Caco-2 (cell line): ENCODE data around the gene PLPP6. TPM values are rescaled to one million over a fixed set of nuclear protein-coding genes. Genes with fewer than 3 reads are reported as not detected.

ENCODE experiments used
- BruUV-seq: library from RNA; stranded (reverse); fragments of 400-500 nt; replicated peaks from 2 replicates; lab custom pipeline; 2021; lab: Mats Ljungman, UMichigan
- CTCF ChIA-PET: fragments of 300-600 bp; sonication (Branson Sonifier 250); formaldehyde crosslinking; loops from one replicate; lab custom pipeline; 2022; ENCODE audit warnings: antibody characterized with exemption; lab: Charles Lee
- POLR2A ChIA-PET: fragments of 300-600 bp; sonication (Branson Sonifier 250); formaldehyde crosslinking; loops from one replicate; lab custom pipeline; 2022; ENCODE audit warnings: antibody characterized with exemption; lab: Charles Lee
- DNase-seq, 2 experiments: peaks; one replicate each; pipeline versions ENCODE4 v3.0.0 to v3.0.0-alpha.2; 2020 to 2022
- H3K27me3 ChIP-seq: replicated peaks from 2 replicates; pipeline ENCODE4 v1.6.0; 2011; ENCODE audit warnings: low read length; ENCODE audit not compliant: control insufficient read depth, insufficient read depth
- H3K36me3 ChIP-seq: 2 replicates; pipeline ENCODE4 v1.5.1; 2011; ENCODE audit warnings: low read length; ENCODE audit not compliant: control insufficient read depth, insufficient read depth
- H3K4me1 ChIP-seq: fragments of 250-450 bp; sonication (Bioruptor Pico); 2 replicates; pipeline ENCODE4 v1.5.1; 2020; ENCODE audit warnings: mild to moderate bottlenecking
- H3K4me3 ChIP-seq: 2 replicates; pipeline ENCODE4 v1.5.1; 2011; ENCODE audit warnings: low read depth, mild to moderate bottlenecking, control low read depth, low read length
- H3K9me3 ChIP-seq: fragments of 250-450 bp; sonication (Bioruptor Pico); 2 replicates; pipeline ENCODE4 v1.5.1; 2020; ENCODE audit warnings: mild to moderate bottlenecking, moderate library complexity
- H3K27ac Mint-ChIP-seq: one replicate; pipeline ENCODE4 v1.8.0; 2022; ENCODE audit warnings: mixed read lengths; ENCODE audit not compliant: unreplicated experiment
- H3K27me3 Mint-ChIP-seq: one replicate; pipeline ENCODE4 v1.8.0; 2022; ENCODE audit warnings: mixed read lengths; ENCODE audit not compliant: insufficient read depth, unreplicated experiment
- H3K36me3 Mint-ChIP-seq: one replicate; pipeline ENCODE4 v1.8.0; 2022; ENCODE audit warnings: mild to moderate bottlenecking, mixed read lengths; ENCODE audit not compliant: insufficient read depth, unreplicated experiment
- H3K4me1 Mint-ChIP-seq: one replicate; pipeline ENCODE4 v1.8.0; 2022; ENCODE audit warnings: low read depth, mixed read lengths; ENCODE audit not compliant: unreplicated experiment
- H3K4me3 Mint-ChIP-seq: one replicate; pipeline ENCODE4 v1.8.0; 2022; ENCODE audit warnings: mild to moderate bottlenecking, moderate library complexity, mixed read lengths; ENCODE audit not compliant: unreplicated experiment
- H3K9me3 Mint-ChIP-seq: one replicate; pipeline ENCODE4 v1.8.0; 2022; ENCODE audit warnings: mixed read lengths; ENCODE audit not compliant: unreplicated experiment
- CTCF ChIP-seq, 2 experiments: fragments of 200-600 bp in 1 of 2; IDR thresholded peaks; 1 replicate in 1 of 2; 2 replicates in 1 of 2; pipeline versions ENCODE4 v1.5.1 to v1.8.0; 2011 to 2022; ENCODE audit warnings: antibody characterized with exemption in 1 of 2, control low read depth in 1 of 2, inconsistent platforms in 1 of 2, low read depth in 1 of 2, low read length in 1 of 2, mild to moderate bottlenecking in 1 of 2, moderate library complexity in 1 of 2; ENCODE audit not compliant: insufficient read depth in 1 of 2, severe bottlenecking in 1 of 2, unreplicated experiment in 1 of 2
- intact Hi-C: fragments of 100-400 bp; cut with micrococcal nuclease; formaldehyde crosslinking; loops from one replicate; pipeline ENCODE4 v1.10.0; 2022; ENCODE audit not compliant: unreplicated experiment
- total RNA-seq: library from RNA; stranded (reverse); gene quantifications from 2 replicates; pipeline ENCODE4 v1.2.3, GENCODE V29; 2022

PLPP6 gene
- total RNA-seq, 1 experiment from 2014 or later = 7.2 TPM

GRCh38 chr9:4690144-4690543 is 28.1 kb downstream of the PLPP6 start:
- Mint-ChIP-seq H3K27me3 (no peaks in the 10 kb centered on the region), H3K4me1 (no peaks in the 10 kb centered on the region), H3K9me3 (no peaks in the 10 kb centered on the region), H3K4me3 (no peak overlapping the region), H3K27ac (no peak overlapping the region), H3K36me3 (no peaks in the 10 kb centered on the region)
- CTCF ChIA-PET = no interaction called here
- Histone ChIP-seq H3K27me3 (no peaks in the 10 kb centered on the region), H3K4me3 (no peak overlapping the region), H3K36me3 (0 out of 2 replicates have a peak, but pooled peaks cover 1% of the 10 kb centered on the region), H3K4me1 (no peaks in the 10 kb centered on the region), H3K9me3 (no peaks in the 10 kb centered on the region)
- no TSS peak for BruUV-seq
- no peak for TF ChIP-seq CTCF (IDR thresholded peaks at IDR 0.05; ENCODE audit: insufficient read depth in 1 of 2, low read depth in 1 of 2, low read length in 1 of 2, severe bottlenecking in 1 of 2, unreplicated experiment in 1 of 2)
- intact Hi-C loops = no loop called here
- POLR2A ChIA-PET = no interaction called here
- DNase-seq = no peak

GRCh38 chr9:4691795-4692194 is 29.7 kb downstream of the PLPP6 start:
- CTCF ChIA-PET = no interaction called here
- Mint-ChIP-seq H3K9me3 (no peaks in the 10 kb centered on the region), H3K27ac (no peak overlapping the region), H3K4me3 (no peak overlapping the region), H3K4me1 (no peaks in the 10 kb centered on the region), H3K36me3 (no peaks in the 10 kb centered on the region), H3K27me3 (no peaks in the 10 kb centered on the region)
- H3K27me3 ChIP-seq = no peaks in the 10 kb centered on the region
- no peak for TF ChIP-seq CTCF (IDR thresholded peaks at IDR 0.05; ENCODE audit: insufficient read depth in 1 of 2, low read depth in 1 of 2, low read length in 1 of 2, severe bottlenecking in 1 of 2, unreplicated experiment in 1 of 2)
- H3K4me1 ChIP-seq = no peaks in the 10 kb centered on the region
- intact Hi-C loops = no loop called here
- H3K4me3 ChIP-seq = no peak overlapping the region
- no TSS peak for BruUV-seq
- POLR2A ChIA-PET = no interaction called here
- no peak for DNase-seq
- no peaks in the 10 kb centered on the region for H3K9me3 ChIP-seq
- 0 out of 2 replicates have a peak, but pooled peaks cover 1% of the 10 kb centered on the region for H3K36me3 ChIP-seq

GRCh38 chr9:4700091-4700490 is 38.0 kb downstream of the PLPP6 start:
- Histone ChIP-seq H3K9me3 (no peaks in the 10 kb centered on the region), H3K4me1 (0 out of 2 replicates have a peak, but pooled peaks cover 6% of the 10 kb centered on the region), H3K4me3 (no peak overlapping the region), H3K36me3 (no peaks in the 10 kb centered on the region), H3K27me3 (no peaks in the 10 kb centered on the region)
- intact Hi-C loops = loop anchor here (1.0 kb wide), 1 partner anchor 21 kb away; the partner anchor contains the start of gene CDC37L1
- Mint-ChIP-seq H3K27ac (no peak overlapping the region), H3K9me3 (no peaks in the 10 kb centered on the region), H3K4me3 (no peak overlapping the region), H3K36me3 (peaks cover 12% of the 10 kb centered on the region), H3K27me3 (no peaks in the 10 kb centered on the region), H3K4me1 (no peaks in the 10 kb centered on the region)
- ChIA-PET CTCF (no interaction called here), POLR2A (no interaction called here)
- TF ChIP-seq CTCF (IDR thresholded peaks at IDR 0.05; ENCODE audit: insufficient read depth in 1 of 2, low read depth in 1 of 2, low read length in 1 of 2, severe bottlenecking in 1 of 2, unreplicated experiment in 1 of 2) = no peak
- no TSS peak for BruUV-seq
- DNase-seq = peak in 1 of 2 experiments; percentile 10
